ENCODE measurements around the gene FOXN3.

FOXN3 gene

DNA sequence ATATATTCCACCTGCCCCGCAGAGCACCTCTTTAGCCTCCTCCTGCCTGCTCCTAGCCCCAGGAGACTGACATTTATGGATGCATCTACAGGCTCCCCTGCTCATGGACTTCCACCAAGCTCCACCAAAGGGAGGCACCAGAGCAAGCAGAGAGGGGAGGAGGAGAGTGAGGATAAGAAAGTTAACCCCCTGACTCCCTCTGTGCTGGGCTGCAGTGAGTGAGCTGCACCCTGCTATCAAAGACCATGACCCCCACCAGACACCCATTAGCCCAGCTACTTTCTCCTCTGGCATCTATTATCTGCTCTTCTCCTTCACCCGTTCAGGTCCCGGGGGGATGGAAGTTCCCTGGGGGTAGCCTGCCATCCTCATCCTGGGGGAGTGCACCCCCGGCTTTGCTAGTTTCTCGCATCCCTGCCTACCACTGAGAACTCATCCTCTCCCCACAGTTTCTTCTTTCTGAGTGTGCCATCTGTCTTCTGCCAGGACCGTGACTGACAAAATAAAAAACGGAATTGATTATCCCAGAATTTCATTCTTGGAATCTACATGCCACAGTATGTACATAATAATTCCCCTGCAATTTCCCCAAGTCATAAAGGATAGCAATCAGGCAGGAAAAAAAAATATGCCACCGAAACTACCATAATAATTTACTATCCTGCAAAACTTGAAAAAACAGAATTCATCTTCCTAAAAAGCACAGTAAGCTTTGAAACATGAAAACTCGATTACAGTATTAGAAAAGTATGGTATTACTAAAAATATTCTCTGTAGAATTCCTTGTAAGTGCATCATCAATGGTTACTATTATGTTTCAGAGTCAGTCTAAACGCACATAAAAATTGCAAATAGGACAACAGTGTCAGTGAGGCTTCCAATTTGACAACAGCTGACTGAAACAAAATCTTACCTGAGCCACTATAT is 45.2 kb downstream of the FOXN3 start:
- TF ChIP-seq, protein P1, sequence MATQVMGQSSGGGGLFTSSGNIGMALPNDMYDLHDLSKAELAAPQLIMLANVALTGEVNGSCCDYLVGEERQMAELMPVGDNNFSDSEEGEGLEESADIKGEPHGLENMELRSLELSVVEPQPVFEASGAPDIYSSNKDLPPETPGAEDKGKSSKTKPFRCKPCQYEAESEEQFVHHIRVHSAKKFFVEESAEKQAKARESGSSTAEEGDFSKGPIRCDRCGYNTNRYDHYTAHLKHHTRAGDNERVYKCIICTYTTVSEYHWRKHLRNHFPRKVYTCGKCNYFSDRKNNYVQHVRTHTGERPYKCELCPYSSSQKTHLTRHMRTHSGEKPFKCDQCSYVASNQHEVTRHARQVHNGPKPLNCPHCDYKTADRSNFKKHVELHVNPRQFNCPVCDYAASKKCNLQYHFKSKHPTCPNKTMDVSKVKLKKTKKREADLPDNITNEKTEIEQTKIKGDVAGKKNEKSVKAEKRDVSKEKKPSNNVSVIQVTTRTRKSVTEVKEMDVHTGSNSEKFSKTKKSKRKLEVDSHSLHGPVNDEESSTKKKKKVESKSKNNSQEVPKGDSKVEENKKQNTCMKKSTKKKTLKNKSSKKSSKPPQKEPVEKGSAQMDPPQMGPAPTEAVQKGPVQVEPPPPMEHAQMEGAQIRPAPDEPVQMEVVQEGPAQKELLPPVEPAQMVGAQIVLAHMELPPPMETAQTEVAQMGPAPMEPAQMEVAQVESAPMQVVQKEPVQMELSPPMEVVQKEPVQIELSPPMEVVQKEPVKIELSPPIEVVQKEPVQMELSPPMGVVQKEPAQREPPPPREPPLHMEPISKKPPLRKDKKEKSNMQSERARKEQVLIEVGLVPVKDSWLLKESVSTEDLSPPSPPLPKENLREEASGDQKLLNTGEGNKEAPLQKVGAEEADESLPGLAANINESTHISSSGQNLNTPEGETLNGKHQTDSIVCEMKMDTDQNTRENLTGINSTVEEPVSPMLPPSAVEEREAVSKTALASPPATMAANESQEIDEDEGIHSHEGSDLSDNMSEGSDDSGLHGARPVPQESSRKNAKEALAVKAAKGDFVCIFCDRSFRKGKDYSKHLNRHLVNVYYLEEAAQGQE (IDR thresholded peaks at IDR 0.05; ENCODE audit: insufficient replicate concordance, low read depth) = no peak
- TF ChIP-seq, protein P2, sequence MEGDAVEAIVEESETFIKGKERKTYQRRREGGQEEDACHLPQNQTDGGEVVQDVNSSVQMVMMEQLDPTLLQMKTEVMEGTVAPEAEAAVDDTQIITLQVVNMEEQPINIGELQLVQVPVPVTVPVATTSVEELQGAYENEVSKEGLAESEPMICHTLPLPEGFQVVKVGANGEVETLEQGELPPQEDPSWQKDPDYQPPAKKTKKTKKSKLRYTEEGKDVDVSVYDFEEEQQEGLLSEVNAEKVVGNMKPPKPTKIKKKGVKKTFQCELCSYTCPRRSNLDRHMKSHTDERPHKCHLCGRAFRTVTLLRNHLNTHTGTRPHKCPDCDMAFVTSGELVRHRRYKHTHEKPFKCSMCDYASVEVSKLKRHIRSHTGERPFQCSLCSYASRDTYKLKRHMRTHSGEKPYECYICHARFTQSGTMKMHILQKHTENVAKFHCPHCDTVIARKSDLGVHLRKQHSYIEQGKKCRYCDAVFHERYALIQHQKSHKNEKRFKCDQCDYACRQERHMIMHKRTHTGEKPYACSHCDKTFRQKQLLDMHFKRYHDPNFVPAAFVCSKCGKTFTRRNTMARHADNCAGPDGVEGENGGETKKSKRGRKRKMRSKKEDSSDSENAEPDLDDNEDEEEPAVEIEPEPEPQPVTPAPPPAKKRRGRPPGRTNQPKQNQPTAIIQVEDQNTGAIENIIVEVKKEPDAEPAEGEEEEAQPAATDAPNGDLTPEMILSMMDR (IDR thresholded peaks at IDR 0.05; ENCODE audit: insufficient read depth, low read length) = no peak
- TF ChIP-seq SPI1 (IDR thresholded peaks at IDR 0.05; ENCODE audit: borderline replicate concordance, low read depth) (no peak), POLR2AphosphoS5 (IDR thresholded peaks at IDR 0.05; ENCODE audit: low read depth) (no peak), GABPA (IDR thresholded peaks at IDR 0.05; ENCODE audit: low read depth) (no peak)
- DNase-seq (ENCODE audit: low read depth in 1 of 2, low spot score in 1 of 2) = no peak
- Histone ChIP-seq H3K27ac (replicated peaks) (no peak overlapping the region), H3K4me3 (replicated peaks; ENCODE audit: insufficient read depth, low read length) (no peak overlapping the region), H3K27me3 (ENCODE audit: insufficient read depth, poor library complexity, severe bottlenecking) (no peaks in the 10 kb centered on the region)

DNA sequence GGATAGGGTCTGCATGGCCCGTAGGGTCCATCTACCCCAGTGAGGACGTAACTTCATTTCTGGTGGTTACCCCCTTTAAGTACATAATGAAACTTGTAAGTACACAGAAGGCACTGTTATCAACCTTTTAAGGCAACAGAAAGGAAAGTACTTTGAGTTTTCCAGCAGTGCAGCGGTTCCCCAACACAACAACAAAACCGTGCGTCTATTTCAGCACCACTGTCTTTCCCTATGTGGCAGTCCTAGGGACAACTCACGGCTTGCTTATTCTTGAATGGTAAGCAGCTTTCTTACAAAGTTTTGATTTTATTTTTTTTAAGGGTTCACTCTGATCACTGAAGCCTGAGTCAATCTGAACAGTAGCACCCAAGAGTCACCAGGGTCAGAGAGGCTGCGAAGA is 46.3 kb downstream of the FOXN3 start:
- no peaks in the 10 kb centered on the region for H3K27me3 ChIP-seq (ENCODE audit: insufficient read depth, poor library complexity, severe bottlenecking)
- TF ChIP-seq, protein P1 (IDR thresholded peaks at IDR 0.05; ENCODE audit: insufficient replicate concordance, low read depth) = no peak
- TF ChIP-seq, protein P2 (IDR thresholded peaks at IDR 0.05; ENCODE audit: insufficient read depth, low read length) = no peak
- no peak for DNase-seq (ENCODE audit: low read depth in 1 of 2, low spot score in 1 of 2)
- no peak overlapping the region for H3K4me3 ChIP-seq (replicated peaks; ENCODE audit: insufficient read depth, low read length)
- H3K27ac ChIP-seq (replicated peaks) = no peak overlapping the region

DNA sequence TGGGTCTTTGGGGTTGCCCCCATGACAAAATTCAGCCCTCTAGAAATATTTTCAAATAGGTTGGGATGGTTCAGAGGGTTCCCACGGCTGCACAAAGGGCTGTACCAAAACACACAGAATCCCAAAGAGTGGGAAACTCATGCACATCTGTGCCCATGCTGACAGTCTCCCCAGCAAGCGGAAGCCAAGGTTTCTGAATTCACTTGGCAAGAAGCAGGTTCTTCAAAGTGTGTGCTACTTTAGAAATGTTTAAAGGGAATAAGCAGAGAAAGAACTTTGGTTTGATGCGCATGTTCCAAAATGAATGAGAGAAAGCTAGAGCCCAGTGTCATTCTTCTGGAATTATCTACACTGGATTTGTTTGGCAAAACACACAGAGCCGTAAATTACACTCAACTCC is 46.7 kb downstream of the FOXN3 start:
- Histone ChIP-seq H3K4me3 (replicated peaks; ENCODE audit: insufficient read depth, low read length) (no peak overlapping the region), H3K27me3 (ENCODE audit: insufficient read depth, poor library complexity, severe bottlenecking) (no peaks in the 10 kb centered on the region), H3K27ac (replicated peaks) (no peak overlapping the region)
- TF ChIP-seq POLR2AphosphoS5 (IDR thresholded peaks at IDR 0.05; ENCODE audit: low read depth) = no peak
- no peak for DNase-seq (ENCODE audit: low read depth in 1 of 2, low spot score in 1 of 2)

DNA sequence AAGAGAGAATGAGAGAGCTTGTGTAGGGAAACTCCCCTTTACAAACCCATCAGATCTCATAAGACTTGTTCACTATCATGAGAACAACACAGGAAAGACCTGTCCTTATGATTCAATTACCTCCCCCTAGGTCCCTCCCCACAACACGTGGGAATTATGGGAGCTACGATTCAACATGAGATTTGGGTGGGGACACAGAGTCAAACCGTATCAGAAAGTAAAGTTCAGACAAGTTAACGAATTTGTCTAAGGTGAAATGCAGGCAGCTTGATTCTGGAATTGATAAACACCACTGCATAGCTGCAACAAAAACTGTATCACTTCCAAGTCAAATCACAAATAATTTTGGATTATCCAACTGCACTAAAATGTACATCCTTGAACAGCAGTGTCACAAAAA is 47.4 kb downstream of the FOXN3 start:
- Histone ChIP-seq H3K27me3 (ENCODE audit: insufficient read depth, poor library complexity, severe bottlenecking) (no peaks in the 10 kb centered on the region), H3K4me3 (replicated peaks; ENCODE audit: insufficient read depth, low read length) (no peak overlapping the region), H3K27ac (replicated peaks) (no peak overlapping the region)
- TF ChIP-seq GABPA (IDR thresholded peaks at IDR 0.05; ENCODE audit: low read depth) (no peak), SPI1 (IDR thresholded peaks at IDR 0.05; ENCODE audit: borderline replicate concordance, low read depth) (no peak)
- TF ChIP-seq, protein P2 (IDR thresholded peaks at IDR 0.05; ENCODE audit: insufficient read depth, low read length) = no peak
- no peak for DNase-seq (ENCODE audit: low read depth in 1 of 2, low spot score in 1 of 2)

Data from HL-60 (cell line).